HepG2 (cell line): ENCODE data around the gene HYAL1. TPM values are rescaled to one million over a fixed set of nuclear protein-coding genes. Genes with fewer than 3 reads are reported as not detected.

Experiments
- FOXP4 ChIP-seq: sonication (generic); formaldehyde crosslinking; IDR thresholded peaks from 2 replicates; pipeline ENCODE4 v1.4.0; 2020; ENCODE audit warnings: missing genetic modification reagents
- KAT2B ChIP-seq: fragments of 150-350 bp; IDR thresholded peaks from 2 replicates; pipeline ENCODE4 v1.6.1; 2014; ENCODE audit warnings: low read depth, low read length, borderline replicate concordance
- MBNL3 ChIP-seq: fragments of 250-450 bp; sonication (Bioruptor Pico); conservative IDR thresholded peaks from 2 replicates; pipeline ENCODE4 v1.8.0; 2022; ENCODE audit warnings: mild to moderate bottlenecking, inconsistent platforms
- MED13 ChIP-seq: sonication (generic); formaldehyde crosslinking; IDR thresholded peaks from 2 replicates; pipeline ENCODE4 v1.5.0; 2020; ENCODE audit warnings: missing genetic modification reagents
- MLX ChIP-seq: IDR thresholded peaks from 2 replicates; pipeline ENCODE4 v1.6.1; 2016
- RARA ChIP-seq: IDR thresholded peaks from 2 replicates; pipeline ENCODE4 v1.6.1; 2016; ENCODE audit warnings: missing genetic modification reagents, missing compliant biosample characterization
- SMAD3 ChIP-seq: sonication (generic); formaldehyde crosslinking; IDR thresholded peaks from 2 replicates; pipeline ENCODE4 v1.4.0; 2020; ENCODE audit warnings: missing genetic modification reagents
- SNAI1 ChIP-seq: sonication (generic); formaldehyde crosslinking; IDR thresholded peaks from 2 replicates; pipeline ENCODE4 v1.5.0; 2020; ENCODE audit warnings: mild to moderate bottlenecking, missing genetic modification reagents, borderline replicate concordance
- SNAPC2 ChIP-seq: sonication (generic); formaldehyde crosslinking; IDR thresholded peaks from 2 replicates; pipeline ENCODE4 v1.8.1; 2022; ENCODE audit warnings: mild to moderate bottlenecking, missing genetic modification reagents
- TAF15 ChIP-seq: fragments of 200-400 bp; formaldehyde crosslinking; IDR thresholded peaks from one replicate; pipeline ENCODE4 v1.6.1; 2018; ENCODE audit warnings: mild to moderate bottlenecking, low read depth, low read length; ENCODE audit not compliant: poor library complexity, severe bottlenecking
- TEAD2 ChIP-seq: sonication (generic); formaldehyde crosslinking; IDR thresholded peaks from 2 replicates; pipeline ENCODE4 v1.9.0; 2021; ENCODE audit warnings: missing genetic modification reagents
- ZNF253 ChIP-seq: sonication (generic); formaldehyde crosslinking; IDR thresholded peaks from 2 replicates; pipeline ENCODE4 v1.8.0; 2022; ENCODE audit warnings: mild to moderate bottlenecking, missing genetic modification reagents, borderline replicate concordance
- ZNF784 ChIP-seq: sonication (generic); formaldehyde crosslinking; IDR thresholded peaks from 2 replicates; pipeline ENCODE4 v1.5.1; 2020; ENCODE audit warnings: missing genetic modification reagents, mild to moderate bottlenecking, borderline replicate concordance
- polyA plus RNA-seq, 8 experiments: library from polyadenylated mRNA; depleted of rRNA in 3 of 8; stranded (reverse) in 7 of 8; unstranded in 1 of 8; fragments of >200 nt; fragmentation: Illumina TruSeq in 4 of 8; extraction: Trizol in 4 of 8; gene quantifications; 2 replicates each; pipeline versions ENCODE4 v1.2.1 to v1.2.3, GENCODE V29; 2011 to 2016; ENCODE audit warnings: low read depth in 4 of 8, missing spikeins in 1 of 8, mixed read lengths in 1 of 8; ENCODE audit not compliant: insufficient read depth in 1 of 8
- total RNA-seq, 5 experiments: library from RNA; depleted of rRNA; stranded (reverse); fragments of >200 nt; fragmentation: Illumina TruSeq; extraction: Trizol; gene quantifications; 2 replicates each; pipeline ENCODE4 v1.2.3, GENCODE V29; 2016; ENCODE audit warnings: low read depth in 1 of 5
- TF ChIP-seq, protein P1 (sequence below): sonication (generic); formaldehyde crosslinking; IDR thresholded peaks from 2 replicates; pipeline ENCODE4 v1.5.1; 2020; ENCODE audit warnings: mild to moderate bottlenecking, missing genetic modification reagents, borderline replicate concordance
- TF ChIP-seq, protein P2 (sequence below): sonication (generic); formaldehyde crosslinking; IDR thresholded peaks from 2 replicates; pipeline ENCODE4 v1.4.0; 2020; ENCODE audit warnings: missing genetic modification reagents

Gene HYAL1
- total and polyA plus RNA-seq, 2 of the 13 experiments (the other 11 are each of a cell fraction or from before 2014, with no cell fraction given) = 76.5 to 193 TPM

DNA sequence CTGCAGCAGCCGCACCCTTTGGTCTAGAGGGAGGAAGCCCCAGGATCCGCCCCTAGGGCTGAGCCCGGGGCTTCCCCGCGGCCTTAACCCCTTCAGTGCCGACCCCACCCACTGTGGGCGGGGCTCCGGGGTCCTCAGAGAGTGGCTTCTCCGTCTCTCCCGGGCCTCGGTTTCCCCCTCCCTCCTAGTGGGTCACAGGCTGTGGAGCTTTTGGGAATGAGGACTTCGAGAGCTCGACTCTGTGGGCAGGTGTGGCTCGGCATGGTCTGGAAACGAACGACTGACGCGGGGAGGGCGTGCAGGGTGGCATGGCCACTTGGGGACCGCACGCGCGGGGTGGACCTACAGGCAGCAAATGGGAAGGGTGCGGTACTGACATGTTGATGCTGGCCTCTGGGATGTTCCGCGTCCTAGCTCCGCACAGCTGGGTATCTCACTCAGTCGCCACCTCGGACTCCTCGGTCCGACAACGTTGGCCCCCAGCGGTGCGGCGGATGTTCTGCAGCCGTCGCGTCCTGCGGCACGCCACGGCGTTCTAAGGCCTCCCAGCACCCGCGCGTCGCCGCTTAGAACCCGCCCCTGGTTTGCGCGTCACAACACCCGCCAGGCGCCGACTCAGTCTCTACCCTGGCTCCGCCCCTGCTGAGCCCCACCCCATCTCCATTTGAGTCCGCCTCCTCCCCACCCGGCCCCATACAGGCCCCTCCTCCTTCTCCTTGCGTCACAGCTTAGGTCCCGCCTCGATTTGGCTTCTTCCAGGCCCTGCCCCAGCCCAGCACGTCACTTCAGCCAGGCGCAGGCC is 4.3 kb downstream of the HYAL1 start, which contains the start of the genes HYAL3 and NAA80 (continued):
- TF ChIP-seq MED13 (CRISPR knock-in tag) = peak; percentile 3; the same call in 1 of the 2 replicates
- TF ChIP-seq SNAPC2 (CRISPR knock-in tag) = no peak
- TF ChIP-seq MBNL3 (CRISPR knock-in tag) = no peak
- no peak; the same call in 1 of the 2 replicates for TF ChIP-seq MLX (CRISPR knock-in tag)
- TF ChIP-seq, protein P1, sequence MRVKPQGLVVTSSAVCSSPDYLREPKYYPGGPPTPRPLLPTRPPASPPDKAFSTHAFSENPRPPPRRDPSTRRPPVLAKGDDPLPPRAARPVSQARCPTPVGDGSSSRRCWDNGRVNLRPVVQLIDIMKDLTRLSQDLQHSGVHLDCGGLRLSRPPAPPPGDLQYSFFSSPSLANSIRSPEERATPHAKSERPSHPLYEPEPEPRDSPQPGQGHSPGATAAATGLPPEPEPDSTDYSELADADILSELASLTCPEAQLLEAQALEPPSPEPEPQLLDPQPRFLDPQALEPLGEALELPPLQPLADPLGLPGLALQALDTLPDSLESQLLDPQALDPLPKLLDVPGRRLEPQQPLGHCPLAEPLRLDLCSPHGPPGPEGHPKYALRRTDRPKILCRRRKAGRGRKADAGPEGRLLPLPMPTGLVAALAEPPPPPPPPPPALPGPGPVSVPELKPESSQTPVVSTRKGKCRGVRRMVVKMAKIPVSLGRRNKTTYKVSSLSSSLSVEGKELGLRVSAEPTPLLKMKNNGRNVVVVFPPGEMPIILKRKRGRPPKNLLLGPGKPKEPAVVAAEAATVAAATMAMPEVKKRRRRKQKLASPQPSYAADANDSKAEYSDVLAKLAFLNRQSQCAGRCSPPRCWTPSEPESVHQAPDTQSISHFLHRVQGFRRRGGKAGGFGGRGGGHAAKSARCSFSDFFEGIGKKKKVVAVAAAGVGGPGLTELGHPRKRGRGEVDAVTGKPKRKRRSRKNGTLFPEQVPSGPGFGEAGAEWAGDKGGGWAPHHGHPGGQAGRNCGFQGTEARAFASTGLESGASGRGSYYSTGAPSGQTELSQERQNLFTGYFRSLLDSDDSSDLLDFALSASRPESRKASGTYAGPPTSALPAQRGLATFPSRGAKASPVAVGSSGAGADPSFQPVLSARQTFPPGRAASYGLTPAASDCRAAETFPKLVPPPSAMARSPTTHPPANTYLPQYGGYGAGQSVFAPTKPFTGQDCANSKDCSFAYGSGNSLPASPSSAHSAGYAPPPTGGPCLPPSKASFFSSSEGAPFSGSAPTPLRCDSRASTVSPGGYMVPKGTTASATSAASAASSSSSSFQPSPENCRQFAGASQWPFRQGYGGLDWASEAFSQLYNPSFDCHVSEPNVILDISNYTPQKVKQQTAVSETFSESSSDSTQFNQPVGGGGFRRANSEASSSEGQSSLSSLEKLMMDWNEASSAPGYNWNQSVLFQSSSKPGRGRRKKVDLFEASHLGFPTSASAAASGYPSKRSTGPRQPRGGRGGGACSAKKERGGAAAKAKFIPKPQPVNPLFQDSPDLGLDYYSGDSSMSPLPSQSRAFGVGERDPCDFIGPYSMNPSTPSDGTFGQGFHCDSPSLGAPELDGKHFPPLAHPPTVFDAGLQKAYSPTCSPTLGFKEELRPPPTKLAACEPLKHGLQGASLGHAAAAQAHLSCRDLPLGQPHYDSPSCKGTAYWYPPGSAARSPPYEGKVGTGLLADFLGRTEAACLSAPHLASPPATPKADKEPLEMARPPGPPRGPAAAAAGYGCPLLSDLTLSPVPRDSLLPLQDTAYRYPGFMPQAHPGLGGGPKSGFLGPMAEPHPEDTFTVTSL (CRISPR knock-in tag) = no peak
- TF ChIP-seq ZNF784 (CRISPR knock-in tag) = no peak
- TF ChIP-seq ZNF253 = peak; percentile 63; the same call in 1 of the 2 replicates
- TF ChIP-seq KAT2B = no peak
- TF ChIP-seq TAF15 = peak; percentile 81
- peak; percentile 23; the same call in 1 of the 2 replicates for TF ChIP-seq FOXP4 (CRISPR knock-in tag)
- no peak for TF ChIP-seq SNAI1
- no peak; the same call in 1 of the 2 replicates for TF ChIP-seq SMAD3 (CRISPR knock-in tag)
- TF ChIP-seq, protein P2, sequence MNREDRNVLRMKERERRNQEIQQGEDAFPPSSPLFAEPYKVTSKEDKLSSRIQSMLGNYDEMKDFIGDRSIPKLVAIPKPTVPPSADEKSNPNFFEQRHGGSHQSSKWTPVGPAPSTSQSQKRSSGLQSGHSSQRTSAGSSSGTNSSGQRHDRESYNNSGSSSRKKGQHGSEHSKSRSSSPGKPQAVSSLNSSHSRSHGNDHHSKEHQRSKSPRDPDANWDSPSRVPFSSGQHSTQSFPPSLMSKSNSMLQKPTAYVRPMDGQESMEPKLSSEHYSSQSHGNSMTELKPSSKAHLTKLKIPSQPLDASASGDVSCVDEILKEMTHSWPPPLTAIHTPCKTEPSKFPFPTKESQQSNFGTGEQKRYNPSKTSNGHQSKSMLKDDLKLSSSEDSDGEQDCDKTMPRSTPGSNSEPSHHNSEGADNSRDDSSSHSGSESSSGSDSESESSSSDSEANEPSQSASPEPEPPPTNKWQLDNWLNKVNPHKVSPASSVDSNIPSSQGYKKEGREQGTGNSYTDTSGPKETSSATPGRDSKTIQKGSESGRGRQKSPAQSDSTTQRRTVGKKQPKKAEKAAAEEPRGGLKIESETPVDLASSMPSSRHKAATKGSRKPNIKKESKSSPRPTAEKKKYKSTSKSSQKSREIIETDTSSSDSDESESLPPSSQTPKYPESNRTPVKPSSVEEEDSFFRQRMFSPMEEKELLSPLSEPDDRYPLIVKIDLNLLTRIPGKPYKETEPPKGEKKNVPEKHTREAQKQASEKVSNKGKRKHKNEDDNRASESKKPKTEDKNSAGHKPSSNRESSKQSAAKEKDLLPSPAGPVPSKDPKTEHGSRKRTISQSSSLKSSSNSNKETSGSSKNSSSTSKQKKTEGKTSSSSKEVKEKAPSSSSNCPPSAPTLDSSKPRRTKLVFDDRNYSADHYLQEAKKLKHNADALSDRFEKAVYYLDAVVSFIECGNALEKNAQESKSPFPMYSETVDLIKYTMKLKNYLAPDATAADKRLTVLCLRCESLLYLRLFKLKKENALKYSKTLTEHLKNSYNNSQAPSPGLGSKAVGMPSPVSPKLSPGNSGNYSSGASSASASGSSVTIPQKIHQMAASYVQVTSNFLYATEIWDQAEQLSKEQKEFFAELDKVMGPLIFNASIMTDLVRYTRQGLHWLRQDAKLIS (CRISPR knock-in tag) = no peak; the same call in 1 of the 2 replicates
- TF ChIP-seq RARA (CRISPR knock-in tag) = peak; percentile 14; the same call in 1 of the 2 replicates
- TF ChIP-seq TEAD2 (CRISPR knock-in tag) = no peak
